Sciatic nerve (tissue), 2 donors: ENCODE data around the gene ADD3. TPM values are rescaled to one million over a fixed set of nuclear protein-coding genes. Genes with fewer than 3 reads are reported as not detected.
"Not testable (repeated sequence)": the region's sequence is repeated elsewhere in the genome, so short reads cannot be mapped to it uniquely, and the experiment has no call there.

Experiments
- ATAC-seq: fragments of 200-7000 bp; cut with Tn5 transposase; one replicate; pipeline ENCODE4 v1.9.1; 2020; ENCODE audit warnings: mild to moderate bottlenecking, moderate library complexity
- DNase-seq: peaks from one replicate; pipeline ENCODE4 v3.0.0-alpha.2; 2020; ENCODE audit warnings: low spot score
- intact Hi-C: fragments of 100-400 bp; cut with DNase I; formaldehyde crosslinking; loops from one replicate; pipeline ENCODE4 v1.14.2; 2022
- total RNA-seq: library from RNA; stranded (reverse); fragmentation: NEBNext Ultra II Directional; extraction: Animal tissue kit (Norgen Biotek cat#: 25700); gene quantifications from one replicate; pipeline ENCODE4 v1.2.1, GENCODE V29; 2021
- donor health status: DM: no; HTN: no; CAD: no.
- donor health status: DM: no; HTN: no; CAD: no.

The ADD3 gene
- total RNA-seq, 1 donor from 2014 or later: 321 TPM

DNA sequence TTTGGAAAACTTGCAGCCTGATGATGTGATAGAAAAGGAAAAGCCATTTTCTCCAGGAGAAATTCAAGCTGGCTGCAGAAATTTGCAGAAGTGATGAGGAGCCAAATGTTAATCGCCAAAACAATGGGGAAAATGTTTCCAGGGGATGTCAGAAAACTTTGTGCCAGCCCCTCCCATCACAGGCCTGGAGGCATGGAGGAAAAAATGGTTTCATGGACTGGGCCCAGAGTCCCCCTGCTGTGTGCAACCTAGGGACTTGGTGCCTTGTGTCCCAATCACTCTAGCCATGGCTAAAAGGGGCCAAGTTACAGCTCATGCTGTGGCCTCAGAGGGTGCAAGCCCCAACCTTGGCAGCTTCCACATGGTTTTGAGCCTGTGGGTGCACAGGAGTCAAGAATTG lies 41.0 kb downstream of the ADD3 start:
- intact Hi-C loops: no loop called here

DNA sequence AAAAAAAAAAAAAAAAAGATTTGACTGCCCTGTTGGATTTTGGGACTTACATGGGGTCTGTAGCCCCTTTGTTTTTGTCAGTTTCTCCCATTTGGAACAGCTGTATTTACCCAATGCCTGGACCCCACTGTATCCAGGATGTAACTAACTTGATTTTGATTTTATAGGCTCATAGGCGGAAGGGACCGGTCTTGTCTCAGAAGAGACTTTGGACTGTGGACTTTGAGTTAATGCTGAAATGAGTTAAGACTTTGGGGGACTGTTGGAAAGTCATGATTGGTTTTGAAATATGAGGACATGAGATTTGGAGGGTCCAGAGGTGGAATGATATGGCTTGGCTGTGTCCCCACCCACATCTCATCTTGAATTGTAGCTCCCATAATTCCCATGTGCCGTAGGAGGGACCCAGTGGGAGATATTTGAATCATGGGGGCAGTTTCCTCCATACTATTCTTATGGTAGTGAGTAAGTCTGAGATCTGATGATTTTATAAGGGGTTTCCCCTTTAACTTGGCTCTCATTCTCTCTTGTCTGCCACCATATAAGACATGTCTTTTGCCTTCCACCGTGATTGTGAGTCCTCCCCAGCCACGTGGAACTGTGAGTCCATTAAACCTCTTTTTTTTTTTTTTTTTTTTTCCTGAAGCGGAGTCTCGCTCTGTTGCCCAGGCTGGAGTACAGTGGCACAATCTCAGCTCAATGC lies 42.3 kb downstream of the ADD3 start:
- intact Hi-C loops, ATAC-seq, DNase-seq: not testable (repeated sequence)

More for the DNA sequence above, 41.0 kb downstream of the ADD3 start:
- ATAC-seq: no peak
- DNase-seq: no peak

DNA sequence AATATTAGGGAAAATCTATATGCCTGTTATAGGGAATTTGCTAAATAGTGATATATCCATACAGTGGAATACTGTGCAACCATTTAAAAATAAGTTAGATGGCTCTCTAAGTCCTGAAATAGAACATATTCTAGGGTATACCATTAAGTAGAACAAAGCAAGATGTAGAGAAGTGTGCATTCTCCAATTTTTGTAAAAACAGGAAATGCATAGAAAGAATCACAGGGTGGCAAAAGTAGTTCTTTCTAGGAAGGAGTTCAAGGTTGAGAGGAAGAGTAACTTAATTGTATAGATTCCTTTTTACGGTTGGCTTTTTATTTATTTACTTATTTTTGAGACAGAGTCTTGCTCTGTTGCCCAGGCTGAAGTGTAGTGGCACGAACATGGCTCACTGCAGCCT lies 43.7 kb downstream of the ADD3 start:
- DNase-seq (no peak), ATAC-seq (no peak)
- intact Hi-C loops: no loop called here

DNA sequence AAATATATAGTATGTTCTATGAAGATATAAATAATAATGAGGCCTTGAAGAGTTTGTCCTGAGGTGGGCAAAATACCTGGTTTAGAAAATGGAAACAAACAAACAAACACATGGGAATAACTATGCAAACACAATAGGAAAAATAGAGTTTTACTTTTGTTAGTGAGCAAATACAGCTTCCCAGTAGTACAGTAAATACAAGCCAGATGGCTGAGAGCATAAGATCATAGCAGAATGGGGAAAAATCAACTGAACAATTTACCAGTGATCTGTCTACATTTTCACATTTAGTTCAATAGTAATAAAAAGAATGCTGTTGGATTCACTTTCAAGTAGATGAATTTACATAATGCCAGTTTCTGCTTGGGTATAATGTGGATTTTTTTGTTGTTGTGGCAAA lies 45.1 kb downstream of the ADD3 start:
- intact Hi-C loops: no loop called here
- DNase-seq (no peak), ATAC-seq (no peak)

DNA sequence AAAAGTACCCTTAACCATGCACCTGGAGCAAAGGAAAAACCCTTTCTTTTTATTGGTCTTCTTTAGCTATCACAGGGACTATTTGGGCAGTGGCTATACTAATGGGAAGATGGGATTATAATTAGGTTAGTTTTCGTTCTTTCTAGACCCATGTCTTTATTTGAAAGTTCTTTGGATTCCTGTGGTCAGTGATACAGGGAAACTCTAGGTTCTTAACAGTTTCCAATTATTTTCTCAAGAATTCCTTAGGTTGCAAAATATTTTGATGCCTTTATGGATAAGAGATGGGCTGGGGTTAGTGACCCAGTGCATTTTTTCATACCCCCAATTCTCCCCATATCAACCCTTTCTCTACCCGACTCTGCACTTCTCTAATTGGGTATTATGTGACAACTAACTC lies 49.0 kb downstream of the ADD3 start:
- ATAC-seq: peak; percentile 67
- intact Hi-C loops: no loop called here
- DNase-seq: no peak

DNA sequence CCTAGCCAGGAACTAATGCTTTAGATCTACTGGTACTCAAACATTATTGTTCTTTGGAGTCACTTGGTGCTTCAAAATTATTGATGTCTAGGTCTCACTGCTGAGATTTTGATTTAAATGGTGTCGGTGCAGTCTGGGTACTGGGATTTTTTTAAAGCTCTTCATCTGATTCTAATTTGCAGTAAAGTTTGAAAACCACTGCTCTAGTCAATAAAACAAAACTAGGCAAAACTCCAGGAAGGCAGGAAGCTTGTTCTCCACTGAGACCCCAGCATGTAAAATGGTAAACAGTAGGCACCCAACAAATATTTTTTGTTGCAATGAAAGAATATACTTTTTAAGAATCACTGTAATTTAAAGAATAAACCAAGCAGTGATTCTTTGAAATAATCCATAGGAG lies 49.7 kb downstream of the ADD3 start:
- intact Hi-C loops: no loop called here
- DNase-seq (no peak), ATAC-seq (peak; percentile 8)

DNA sequence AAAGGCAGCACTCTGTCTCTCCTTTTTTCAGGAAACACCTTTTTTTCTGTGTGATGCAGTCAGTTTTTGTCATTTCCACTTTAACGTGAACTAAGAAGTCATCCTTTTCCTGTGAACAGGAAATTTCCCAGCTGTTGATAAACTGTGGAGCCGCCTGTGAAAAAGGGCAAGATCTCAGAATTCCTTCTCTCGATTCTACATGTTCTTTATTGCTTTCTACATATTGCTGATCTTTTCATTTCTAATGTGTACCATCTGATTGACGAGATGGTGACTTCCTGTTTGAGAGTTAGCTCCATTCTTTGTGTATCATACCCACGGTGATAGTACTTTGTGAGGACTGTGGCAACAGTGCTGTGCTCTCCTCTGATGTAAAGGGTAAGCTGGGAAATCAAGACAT lies 50.4 kb downstream of the ADD3 start:
- DNase-seq (no peak), ATAC-seq (no peak)
- intact Hi-C loops: no loop called here

DNA sequence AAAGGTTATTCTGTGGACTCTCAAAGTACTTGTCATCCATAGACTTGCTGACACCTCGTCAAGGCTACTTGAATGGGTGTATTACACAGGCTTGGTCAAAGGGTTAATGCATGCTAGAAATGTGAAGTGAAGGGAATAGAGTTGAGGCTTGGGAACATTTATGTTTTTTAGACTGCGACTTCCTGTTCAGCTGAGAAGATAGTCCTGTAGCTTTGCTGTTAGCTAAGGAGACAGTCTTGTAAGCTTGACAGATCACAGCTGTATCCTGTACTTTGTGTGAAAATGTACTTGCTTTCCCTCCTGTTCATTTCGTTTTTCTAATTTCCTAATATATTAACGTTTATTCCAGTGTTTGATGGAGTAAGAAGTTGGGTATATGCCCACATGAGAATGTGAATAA lies 52.1 kb downstream of the ADD3 start:
- no peak for ATAC-seq
- intact Hi-C loops: no loop called here
- DNase-seq: no peak

DNA sequence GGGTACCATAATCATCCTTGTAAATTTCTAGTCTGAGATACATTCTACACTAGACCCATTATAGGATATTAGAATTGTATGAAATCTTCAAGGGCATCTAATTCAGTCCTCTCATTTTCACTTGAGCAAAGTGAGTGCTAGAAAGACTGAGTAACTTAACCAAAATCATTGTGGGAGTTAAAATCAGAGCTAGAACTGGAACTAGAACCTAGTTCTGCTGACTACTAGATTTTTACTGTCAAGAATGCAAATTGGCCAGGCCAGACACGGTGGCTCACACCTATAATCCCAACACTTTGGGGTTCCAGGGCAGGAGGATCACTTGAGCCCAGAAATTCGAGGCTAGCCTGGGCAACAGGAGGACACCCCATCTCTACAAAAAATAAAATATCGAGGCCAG lies 53.9 kb downstream of the ADD3 start:
- no peak for ATAC-seq
- intact Hi-C loops: no loop called here
- DNase-seq: no peak

DNA sequence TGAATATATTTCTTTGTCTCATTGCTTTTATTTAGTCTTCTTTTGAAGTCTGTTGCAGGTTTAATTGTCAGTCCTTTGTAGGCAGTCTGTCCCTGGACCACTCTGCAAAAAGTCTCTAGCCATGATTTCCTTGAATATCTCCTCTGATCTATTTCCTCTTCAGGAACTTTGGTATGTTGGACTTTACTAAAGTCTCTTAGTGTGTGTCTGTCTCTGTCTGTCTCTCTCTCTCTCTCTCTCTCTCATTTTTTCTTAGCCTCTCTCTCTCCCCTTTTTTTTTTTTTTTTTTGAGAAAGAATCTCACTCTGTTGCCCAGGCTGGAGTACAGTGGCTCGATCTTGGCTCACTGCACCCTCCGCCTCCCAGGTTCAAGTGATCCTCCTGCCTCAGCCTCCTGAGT lies 57.5 kb downstream of the ADD3 start:
- intact Hi-C loops: no loop called here
- DNase-seq (no peak), ATAC-seq (no peak)

DNA sequence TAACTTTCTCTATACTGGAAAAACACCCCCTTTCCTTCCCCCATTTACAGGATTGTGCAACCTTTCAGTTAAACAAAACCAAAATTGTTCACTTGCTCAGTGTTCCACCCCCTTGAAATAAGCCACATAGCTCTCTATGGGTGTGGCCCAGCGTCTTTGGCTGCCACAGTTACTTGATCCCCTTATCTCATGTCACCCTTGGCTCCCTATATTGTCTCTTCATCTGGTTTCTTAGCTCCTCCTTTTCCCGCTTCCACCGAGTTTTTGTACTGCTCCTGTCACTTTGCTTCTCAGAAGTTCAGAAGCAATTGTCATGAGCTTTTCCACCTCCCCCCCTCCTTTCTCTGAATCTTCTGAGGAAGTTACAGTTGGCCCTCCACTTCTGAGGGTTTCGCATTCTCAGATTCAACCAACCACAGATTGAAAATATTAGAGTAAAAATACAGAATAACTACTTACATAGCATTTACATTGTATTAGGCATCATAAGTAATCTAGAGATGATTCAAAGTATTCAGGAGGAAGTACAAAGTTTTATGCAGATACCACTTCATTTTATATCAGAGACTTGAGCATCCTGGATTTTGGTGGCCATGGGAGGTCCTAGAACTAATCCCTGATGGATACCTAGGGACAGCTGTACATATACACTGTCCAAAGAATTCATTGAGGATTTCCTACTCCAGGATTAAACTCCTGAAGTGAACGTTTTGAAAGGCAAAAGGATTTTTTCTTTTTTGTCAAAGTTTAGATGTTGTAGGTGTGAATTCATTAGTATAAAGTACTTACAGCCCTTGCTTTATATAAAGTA lies 60.4 kb downstream of the ADD3 start:
- intact Hi-C loops: no loop called here
- DNase-seq: no peak
- peak; percentile 88 for ATAC-seq

DNA sequence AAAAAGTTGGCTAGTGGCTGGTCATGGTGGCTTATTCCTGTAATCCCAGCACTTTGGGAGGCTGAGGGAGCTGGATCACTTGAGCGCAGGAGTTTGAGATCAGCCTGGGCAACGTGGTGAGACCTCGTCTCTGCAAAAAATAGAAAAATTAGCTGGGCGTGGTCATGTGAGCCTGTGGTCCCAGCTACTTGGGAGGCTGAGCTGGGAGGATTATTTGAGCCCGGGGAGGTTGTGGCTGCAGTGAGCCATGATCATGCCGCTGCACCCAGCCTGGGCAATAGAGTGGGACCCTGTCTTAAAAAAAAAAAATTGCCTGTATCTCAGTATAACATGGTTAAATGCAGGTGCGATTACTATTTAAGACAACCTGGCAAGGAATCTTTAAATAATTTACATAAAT lies 61.0 kb downstream of the ADD3 start:
- intact Hi-C loops: no loop called here
- ATAC-seq (no peak), DNase-seq (no peak)

DNA sequence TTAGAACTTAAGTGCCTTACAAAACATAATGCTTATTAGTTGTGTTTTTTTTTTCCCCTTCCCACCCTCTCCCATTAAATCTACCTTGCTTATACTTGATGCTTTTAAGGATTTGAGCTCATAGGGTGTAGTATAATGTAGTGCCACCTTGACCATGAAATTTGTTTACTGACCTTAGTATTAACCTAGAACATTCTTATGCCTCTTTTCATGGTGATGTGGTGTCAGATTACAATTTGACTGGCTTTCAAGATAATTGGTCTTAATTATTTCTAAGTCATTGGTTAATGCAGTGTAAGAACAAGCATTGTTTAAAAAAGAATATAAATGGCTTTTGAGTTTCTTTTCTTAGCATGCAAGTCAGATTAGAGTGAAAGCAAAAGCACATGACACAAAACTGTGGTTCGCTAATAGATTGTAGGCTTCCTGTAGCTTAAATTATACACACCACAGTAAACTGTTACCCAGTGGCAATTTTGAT lies 61.8 kb downstream of the ADD3 start:
- intact Hi-C loops: no loop called here
- ATAC-seq (no peak), DNase-seq (no peak)

DNA sequence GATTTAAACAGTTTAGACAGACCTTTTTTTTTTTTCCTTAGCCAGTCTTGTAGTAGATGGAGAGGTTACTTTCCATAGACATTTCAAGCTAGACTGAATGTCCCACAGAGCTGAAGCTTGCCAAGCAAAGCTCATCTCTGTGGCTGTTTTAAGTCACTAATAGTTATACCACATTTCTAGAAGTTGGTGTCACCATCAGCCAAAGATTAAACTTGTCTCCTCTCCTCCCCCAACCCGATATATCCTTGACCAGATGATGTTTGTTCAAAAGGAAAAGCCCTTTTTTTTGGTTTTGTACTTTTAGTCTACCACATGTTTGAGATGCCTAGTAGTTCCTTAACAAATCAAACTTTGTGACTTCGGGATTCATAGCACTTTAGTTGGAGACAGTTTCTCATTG lies 66.1 kb downstream of the ADD3 start:
- ATAC-seq (no peak), DNase-seq (no peak)
- intact Hi-C loops: no loop called here

DNA sequence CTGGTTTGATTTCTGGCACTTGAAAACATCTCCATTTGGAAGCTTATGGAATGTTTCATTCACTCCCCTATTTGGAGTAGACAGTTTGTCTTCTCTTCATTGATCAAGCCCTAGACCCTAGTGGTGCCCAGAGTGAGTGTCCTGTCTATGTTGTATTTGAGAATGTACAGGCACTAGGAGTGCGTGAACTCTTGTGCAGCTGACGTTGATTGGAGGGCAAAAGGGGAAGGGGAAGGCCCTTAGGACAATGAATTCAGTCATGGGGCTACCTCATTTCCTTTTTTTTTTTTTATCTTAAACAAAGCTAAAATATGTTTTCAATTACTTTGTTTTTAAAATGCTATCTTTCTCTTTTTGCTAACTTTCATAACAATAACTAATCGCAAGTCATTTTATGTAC lies 66.5 kb downstream of the ADD3 start:
- intact Hi-C loops: no loop called here
- no peak for ATAC-seq

DNA sequence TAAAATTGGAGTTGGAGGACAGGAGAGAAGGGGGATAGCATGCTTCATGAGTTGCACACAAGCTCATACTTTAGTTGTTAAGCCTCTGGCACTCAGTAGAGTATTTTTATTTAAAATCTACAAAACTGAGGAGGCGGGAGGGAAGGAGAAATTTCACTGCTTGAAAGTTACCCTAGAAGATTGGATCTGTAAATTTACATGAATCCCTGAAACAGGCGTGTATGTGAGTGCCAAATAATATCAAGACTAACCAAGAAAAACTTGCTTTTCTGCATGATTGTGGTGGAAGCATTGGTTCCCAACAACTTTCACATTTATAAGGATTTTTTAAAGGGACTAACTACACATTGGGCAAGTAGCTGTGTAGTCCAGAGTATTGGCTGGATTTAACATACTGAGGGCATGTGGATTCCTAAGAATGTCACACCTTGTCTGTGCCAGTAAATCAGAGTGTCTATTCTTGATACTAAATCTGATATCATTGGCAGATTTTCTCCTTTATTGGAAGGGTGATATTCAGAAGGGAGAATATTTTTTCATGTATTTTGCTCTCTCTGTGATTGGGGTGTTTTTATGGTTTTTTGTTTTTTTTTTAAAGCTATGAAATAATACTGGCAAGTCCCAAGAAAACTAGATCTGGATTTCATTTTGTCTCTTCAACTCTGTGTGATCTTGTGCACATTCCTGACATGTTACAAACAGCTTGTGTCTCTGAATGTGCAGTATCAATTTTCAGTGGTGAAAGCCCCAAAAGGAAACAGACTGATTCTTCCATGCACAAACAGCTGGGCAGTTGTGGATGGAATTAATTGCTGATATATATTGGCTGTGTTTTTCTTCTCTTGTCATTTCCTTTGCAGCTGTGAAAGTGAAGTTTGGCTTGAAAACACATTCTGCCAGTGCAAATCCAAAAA lies 67.2 kb downstream of the ADD3 start:
- peak; percentile 67 for ATAC-seq
- DNase-seq: no peak
- intact Hi-C loops: no loop called here

More for the DNA sequence above, 66.5 kb downstream of the ADD3 start:
- no peak for DNase-seq

DNA sequence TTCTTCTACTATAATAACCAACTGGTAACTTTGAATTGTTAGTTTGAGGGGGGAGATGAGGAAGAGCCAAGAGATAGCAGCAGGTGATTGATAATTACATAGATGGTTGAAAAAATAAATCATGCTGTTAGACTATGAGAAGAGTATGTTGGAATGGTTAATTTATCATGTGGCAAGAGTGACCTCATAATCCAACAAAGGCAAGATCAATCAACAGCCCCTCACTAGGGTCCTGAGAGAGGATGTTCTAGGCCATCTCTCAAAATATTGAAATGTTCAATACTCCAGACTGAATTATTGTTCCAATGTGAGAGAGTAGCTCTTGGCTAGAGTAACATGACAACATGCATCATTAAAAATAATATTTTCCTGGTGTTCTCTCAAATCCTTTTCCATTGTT lies 67.9 kb downstream of the ADD3 start:
- no peak for DNase-seq
- no peak for ATAC-seq
- intact Hi-C loops: no loop called here

DNA sequence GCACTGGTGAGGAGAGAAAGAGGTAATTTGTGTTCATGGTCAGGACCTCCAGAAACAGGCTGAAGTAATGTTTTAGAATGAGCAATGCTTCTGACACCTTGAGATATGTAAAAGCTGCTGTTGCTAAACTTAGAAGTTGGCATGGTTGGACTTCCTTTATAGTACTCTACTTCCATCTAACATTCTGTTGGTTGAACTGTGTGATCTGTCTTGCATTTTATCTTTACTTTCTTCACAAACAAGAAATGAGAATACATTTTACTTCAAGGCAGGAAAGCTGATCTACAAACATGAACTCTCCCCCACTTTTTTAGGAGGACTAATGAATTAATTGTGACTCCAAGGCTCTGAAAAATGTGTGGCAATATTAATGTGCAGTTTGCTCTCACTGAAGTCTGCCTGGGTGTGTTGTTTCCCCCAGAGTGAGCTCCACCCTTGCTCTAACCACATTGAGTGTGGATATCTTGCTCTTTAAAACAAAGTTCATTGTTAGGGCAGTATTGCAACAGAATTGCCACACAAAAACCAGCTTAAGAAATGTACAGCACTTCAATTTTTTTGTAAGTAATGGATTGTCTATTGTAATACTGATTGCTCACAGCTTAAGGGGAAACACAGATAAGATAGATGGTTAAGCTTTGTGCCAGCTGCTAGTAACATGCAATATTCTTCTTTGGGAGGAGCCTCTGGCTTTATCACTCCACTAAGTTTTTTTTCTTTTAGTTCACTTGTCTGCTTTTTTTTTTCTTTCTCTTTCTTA lies 69.0 kb downstream of the ADD3 start:
- DNase-seq (no peak), ATAC-seq (peak; percentile 93)
- intact Hi-C loops: no loop called here
